T-helper 2 cell treated with Interferon-gamma antibody and Interleukin-4, amounts not matched to agents 100 ng/mL and 5 ng/mL, for 36 hours (primary cell): ENCODE data around the gene CAMK1G. TPM values are rescaled to one million over a fixed set of nuclear protein-coding genes. Genes with fewer than 3 reads are reported as not detected.

Source experiments
- intact Hi-C: fragments of 100-400 bp; cut with micrococcal nuclease; formaldehyde crosslinking; loops from one replicate; pipeline ENCODE4 v1.15.1; 2023
- total RNA-seq: library from RNA; stranded (reverse); gene quantifications from 2 replicates; pipeline ENCODE4 v1.2.3, GENCODE V29; 2022

The CAMK1G gene
- total RNA-seq, 1 donor from 2014 or later, result not detected

- intact Hi-C loops, result no loop called here
Measured at GRCh38 chr1:209597499-209597898, 14.0 kb downstream of the CAMK1G start.

- intact Hi-C loops, result no loop called here
Measured at GRCh38 chr1:209598227-209598626, 14.7 kb downstream of the CAMK1G start.

- intact Hi-C loops, result no loop called here
Measured at GRCh38 chr1:209600541-209600940, 17.0 kb downstream of the CAMK1G start.

- intact Hi-C loops, result loop anchor here (1.0 kb wide), 2 partner anchors 91 to 145 kb away; no protein-coding TSS in a partner anchor
Measured at GRCh38 chr1:209601809-209602657, 18.5 kb downstream of the CAMK1G start.

GRCh38 chr1:209603877-209604276 lies 20.4 kb downstream of the CAMK1G start:
- intact Hi-C loops, result no loop called here

GRCh38 chr1:209607102-209607794 lies 23.7 kb downstream of the CAMK1G start:
- intact Hi-C loops, result no loop called here

- intact Hi-C loops, result no loop called here
Measured at GRCh38 chr1:209607795-209608178, 24.3 kb downstream of the CAMK1G start.

- intact Hi-C loops, result no loop called here
Measured at GRCh38 chr1:209609041-209609790, 25.7 kb downstream of the CAMK1G start.

- intact Hi-C loops, result no loop called here
Measured at GRCh38 chr1:209609791-209610630, 26.5 kb downstream of the CAMK1G start.

- intact Hi-C loops, result no loop called here
Measured at GRCh38 chr1:209610631-209610905, 27.1 kb downstream of the CAMK1G start.

GRCh38 chr1:209611771-209612570 lies 28.5 kb downstream of the CAMK1G start:
- intact Hi-C loops, result no loop called here

- intact Hi-C loops, result no loop called here
Measured at GRCh38 chr1:209612646-209613399, 29.3 kb downstream of the CAMK1G start.

GRCh38 chr1:209613400-209614150 lies 30.1 kb downstream of the CAMK1G start:
- intact Hi-C loops, result no loop called here

- intact Hi-C loops, result no loop called here
Measured at GRCh38 chr1:209614151-209614420, 30.6 kb downstream of the CAMK1G start.

- intact Hi-C loops, result no loop called here
Measured at GRCh38 chr1:209614906-209615305, 31.4 kb downstream of the CAMK1G start.

- intact Hi-C loops, result no loop called here
Measured at GRCh38 chr1:209616366-209617046, 33.0 kb downstream of the CAMK1G start.

- intact Hi-C loops, result no loop called here
Measured at GRCh38 chr1:209617047-209617673, 33.6 kb downstream of the CAMK1G start.

GRCh38 chr1:209617755-209618154 lies 34.2 kb downstream of the CAMK1G start:
- intact Hi-C loops, result no loop called here
